HG02938 (cell line): ENCODE data around the gene XPNPEP3.
"Not testable (repeated sequence)": the region's sequence is repeated elsewhere in the genome, so short reads cannot be mapped to it uniquely, and the experiment has no call there.

Experiments used
- ATAC-seq: cut with Tn5 transposase; IDR thresholded peaks from one replicate; pipeline ENCODE4 v1.9.1; 2021; ENCODE audit warnings: mild to moderate bottlenecking, moderate library complexity; ENCODE audit not compliant: unreplicated experiment

The XPNPEP3 gene

DNA sequence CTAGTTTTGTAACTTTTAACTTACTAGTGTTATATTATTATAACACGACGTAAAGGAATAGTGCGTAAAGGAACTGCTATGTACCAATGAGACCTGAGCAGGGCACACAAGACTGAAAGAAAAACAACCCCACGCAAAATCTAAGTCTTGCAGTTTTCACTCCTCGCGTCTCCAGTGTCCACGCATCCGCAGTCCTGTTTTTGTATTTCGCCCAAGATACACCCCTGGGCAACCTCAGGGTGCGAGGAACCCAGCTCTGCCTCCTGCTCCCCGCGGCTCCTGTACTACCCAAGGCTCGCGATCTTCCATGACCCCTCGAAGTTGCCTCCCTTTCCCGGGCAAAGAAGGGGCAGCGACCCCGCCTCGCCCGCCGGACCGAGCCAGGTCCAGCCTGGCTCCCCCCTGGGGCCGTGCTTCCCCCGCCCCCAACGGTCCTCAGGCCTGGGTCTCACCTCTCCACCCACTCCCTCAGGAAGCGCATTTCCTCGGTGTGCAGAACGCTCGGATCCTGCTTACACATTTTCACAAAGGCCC lies 902 bp upstream of the XPNPEP3 start:
- ATAC-seq = peak; percentile 8

DNA sequence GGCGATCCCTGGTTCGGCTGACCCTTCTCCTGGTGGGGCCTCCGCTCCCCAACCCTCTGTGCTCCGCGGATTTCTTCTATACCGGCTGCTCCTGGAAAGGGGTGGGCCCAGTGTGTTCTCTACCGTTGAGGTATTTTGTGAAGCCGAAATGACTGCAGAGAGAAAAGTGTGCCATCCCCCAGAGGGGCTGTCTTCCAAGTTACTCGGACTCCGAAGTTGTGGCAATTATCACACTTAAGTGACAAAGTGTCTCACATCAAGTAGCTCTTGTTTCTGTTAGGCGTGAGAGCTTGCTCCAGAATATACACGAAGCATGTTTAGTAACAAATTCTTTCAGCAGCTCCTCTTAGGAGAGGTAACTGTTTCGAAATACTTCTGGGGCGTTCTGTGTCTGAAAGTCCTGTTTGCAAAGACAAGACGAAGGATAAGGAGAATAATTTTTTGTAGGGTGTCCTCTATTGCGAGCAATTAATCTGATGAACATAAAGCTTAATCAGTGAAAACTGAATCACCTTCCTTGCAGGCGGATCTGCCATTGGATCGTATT lies 434 bp downstream of the XPNPEP3 start:
- ATAC-seq = no peak

DNA sequence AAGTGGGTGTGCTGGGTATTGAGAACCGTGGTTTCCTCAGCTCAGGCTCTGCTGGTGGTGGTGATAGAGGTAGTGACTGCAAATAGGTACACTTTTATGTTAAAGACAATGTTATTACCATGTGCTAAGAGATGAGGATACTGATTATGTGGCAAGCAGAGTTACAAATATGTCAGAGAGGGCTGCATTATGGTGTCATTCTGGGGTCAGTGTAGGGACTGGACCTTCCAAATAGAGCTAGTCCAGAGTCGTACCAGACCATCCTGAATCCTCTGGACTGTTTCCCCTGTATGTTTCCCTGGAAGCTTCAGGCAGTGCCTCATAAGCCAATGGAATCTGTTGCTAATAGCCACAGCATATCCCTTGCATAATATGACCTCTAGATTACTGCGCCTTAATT lies 5.1 kb downstream of the XPNPEP3 start, which contains the start of gene DNAJB7:
DNAJB7 (minus strand) TSS at position 101 of the 400 bp plus-strand sequence. CDS start 119 bp downstream, outside the sequence.
- ATAC-seq = no peak

DNA sequence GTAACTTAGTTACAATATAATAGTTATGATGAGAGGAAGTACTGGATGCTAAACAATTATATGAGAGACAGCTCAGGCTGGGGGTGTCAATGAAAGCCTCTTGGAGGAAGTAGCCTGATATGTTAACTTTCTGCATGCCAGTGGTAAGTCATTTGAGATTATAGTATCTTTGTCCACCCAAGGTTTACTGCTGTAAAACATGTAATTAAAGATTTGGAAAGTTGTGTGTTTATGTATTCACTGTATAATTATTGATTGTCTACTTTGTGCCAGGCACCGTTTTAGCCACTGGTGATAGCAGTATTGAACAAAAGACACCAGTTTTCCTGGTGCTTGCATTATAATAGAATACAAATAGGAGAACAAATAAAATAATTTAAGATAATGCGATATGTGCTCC lies 5.6 kb downstream of the XPNPEP3 start:
- ATAC-seq = no peak

DNA sequence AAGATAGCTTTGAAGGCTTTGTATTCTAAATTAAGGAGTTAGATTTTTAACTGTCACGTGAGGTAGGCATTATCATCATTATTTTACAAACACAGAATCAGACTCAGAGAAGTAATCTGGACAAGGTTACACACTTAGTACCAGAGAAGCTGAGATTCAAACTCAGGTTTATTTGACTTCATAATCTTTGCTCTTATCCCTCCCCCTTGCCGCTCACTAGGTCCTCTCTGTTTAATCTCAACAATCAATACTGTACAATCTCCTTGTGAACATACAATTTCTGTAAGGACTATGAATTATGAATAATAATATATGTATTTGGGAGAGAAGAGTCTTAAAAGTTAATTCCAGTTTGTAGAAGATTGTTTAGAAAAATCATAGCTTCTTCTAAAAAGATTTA lies 10.2 kb downstream of the XPNPEP3 start:
- ATAC-seq = no peak

DNA sequence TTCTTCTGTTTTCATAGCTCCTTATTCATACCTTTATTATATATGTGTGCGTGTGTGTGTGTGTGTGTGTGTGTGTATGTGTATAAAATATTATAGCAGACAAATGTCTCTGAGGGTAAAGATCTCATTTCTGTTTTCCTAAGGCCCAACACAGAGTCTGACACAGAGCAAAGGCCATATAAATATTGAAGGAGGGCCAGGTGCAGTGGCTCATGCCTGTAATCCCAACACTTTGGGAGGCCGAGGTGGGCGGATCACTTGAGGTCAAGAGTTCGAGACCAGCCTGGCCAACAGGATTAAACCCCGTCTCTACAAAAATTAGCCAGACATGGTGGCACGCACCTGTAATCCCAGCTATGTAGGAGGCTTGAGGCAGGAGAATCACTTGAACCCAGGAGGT lies 11.4 kb downstream of the XPNPEP3 start:
- not testable (repeated sequence) for ATAC-seq

DNA sequence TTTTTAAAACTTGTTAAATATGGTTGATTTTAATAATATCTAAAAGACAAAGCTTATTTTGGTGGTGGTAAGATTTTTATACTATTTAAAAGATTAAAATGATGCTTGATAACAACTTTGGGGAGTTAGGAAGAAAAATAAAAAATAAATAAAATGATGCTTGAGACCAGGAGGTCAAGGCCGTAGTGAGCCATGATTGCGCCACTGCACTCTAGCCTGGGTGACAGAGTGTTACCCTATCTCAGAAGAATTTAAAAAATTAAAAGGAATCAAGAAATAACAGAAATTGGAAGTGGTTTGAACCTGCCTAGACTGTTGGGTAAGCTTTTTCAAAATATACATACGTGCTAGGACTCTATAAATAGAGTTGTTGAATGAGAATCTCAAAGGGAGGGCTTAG lies 17.1 kb downstream of the XPNPEP3 start:
- ATAC-seq = no peak

DNA sequence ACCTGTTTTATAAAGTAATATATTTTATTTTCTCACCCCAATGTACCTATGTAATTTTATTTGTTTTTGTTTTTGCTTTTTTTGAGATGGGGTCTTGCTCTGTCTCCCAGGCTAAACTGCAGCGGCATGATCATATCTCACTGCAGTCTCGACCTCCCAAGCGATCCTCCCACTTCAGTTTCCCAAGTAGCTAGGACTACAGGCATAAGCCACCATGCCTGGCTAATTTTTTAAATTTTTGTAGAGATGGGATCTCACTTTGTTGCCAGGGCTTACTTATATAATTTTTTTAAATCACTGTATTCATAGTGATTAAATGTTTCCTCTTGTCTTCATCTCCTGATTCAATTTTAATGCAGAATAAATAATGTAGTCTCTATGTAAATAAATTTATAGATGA lies 18.2 kb downstream of the XPNPEP3 start:
- no peak for ATAC-seq

DNA sequence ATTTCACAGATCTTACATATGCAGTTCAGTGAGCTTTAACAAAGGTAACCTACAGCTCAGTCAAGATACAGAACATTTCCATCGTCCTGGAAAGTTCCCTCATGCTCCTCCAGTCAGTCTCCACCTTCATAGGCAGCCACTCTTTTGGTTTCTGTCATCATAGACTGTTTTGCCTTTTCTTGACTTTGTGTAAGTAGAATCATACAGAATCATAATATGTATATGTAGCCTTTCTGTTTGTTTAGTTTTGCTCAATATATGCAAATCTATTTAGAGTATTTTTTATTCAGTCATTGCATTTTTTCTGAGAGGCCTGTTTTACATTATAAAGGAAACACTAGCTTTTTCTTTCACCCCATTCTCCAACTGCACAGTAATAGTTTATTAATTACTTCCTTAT lies 20.0 kb downstream of the XPNPEP3 start:
- ATAC-seq = no peak

DNA sequence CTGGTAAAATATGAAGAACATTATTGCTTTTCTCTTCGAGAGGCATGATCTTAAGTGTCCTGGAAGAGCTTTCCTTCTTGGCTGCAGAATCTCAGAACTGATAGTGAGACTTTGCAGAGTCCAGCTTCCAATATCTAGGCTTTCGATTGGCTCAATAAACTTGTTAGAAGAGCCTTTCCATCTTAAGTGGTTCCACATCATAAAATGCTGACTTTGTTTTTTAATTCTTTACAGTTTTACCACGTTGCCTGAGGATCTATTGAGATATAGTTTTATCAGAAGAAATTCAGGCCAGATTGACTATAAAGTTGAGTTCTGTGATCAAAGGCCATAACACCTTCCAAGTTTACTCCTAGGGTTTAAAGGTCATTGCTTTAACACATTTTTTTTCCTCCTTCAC lies 20.5 kb downstream of the XPNPEP3 start:
- ATAC-seq = no peak

DNA sequence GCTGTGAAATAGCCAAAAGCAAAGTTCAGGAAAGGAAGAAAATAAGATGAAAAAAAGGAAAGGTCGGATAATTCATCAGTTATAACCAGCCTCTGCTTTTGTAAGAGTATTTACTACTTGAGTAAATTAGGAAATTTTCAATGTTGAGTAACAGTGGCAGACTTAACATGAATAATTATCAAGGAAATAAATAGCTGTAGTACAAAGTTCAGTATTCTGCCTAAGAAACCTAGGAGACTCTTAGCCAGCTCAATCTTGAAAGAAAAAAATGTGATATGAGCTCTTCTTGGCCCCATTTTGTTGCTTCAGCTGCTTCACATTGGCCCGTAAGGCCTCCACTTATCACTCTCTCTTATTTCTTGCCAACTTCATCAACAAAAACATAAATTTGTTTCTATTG lies 22.0 kb downstream of the XPNPEP3 start:
- ATAC-seq = no peak

DNA sequence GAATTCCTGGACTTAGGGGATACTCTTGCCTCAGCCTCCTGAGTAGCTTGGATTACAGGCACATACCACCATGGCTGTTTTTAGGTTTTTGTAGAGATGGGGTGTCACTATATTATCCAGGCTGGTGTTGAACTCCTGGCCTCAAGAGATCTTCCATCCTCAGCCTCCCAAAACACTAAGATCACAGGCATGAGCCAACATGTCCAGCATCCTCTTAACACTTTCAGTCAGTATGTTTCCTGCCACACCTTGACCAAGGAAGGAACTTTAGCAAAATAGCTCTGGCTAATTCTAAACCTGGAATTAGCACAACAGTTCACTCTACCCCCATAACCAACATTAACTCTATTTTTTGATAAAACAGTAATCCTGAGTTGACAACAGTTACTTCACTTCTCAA lies 32.2 kb downstream of the XPNPEP3 start:
- no peak for ATAC-seq

DNA sequence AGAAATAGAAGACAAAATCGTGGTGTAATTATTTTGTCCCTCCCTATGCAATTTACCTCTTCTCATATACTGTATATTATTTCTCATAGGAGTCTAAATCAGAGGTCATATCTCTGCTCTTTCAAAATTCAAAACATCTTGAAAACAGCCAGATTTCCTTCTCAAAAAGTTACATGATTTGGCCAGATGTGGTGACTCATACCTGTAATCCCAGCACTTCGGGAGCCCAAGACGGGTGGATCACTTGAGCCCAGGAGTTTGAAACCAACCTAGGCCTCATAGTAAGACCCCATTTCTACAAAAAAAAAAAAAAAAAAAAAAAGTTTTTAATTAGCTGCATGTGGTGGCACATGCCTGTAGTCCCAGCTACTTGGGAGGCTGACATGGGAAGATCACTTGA lies 33.9 kb downstream of the XPNPEP3 start:
- no peak for ATAC-seq

DNA sequence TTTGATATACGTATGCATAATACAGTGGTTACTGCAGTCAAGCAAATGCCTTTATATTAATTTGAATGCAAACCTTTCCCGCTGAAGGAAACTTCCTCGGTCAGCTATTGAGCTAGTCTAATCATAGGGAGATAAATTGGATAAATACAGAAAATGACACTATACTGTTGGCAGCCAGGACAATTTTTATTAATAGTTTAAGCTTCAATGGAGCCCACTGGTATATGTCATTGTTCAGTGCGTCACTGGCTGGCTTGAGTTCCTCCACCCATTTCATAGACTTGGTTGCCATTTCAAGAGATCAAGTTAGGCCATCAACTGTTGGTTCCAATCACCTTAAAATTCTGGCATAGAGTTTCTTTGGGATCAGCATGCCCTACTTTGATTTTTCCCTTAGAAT lies 37.5 kb downstream of the XPNPEP3 start:
- no peak for ATAC-seq

DNA sequence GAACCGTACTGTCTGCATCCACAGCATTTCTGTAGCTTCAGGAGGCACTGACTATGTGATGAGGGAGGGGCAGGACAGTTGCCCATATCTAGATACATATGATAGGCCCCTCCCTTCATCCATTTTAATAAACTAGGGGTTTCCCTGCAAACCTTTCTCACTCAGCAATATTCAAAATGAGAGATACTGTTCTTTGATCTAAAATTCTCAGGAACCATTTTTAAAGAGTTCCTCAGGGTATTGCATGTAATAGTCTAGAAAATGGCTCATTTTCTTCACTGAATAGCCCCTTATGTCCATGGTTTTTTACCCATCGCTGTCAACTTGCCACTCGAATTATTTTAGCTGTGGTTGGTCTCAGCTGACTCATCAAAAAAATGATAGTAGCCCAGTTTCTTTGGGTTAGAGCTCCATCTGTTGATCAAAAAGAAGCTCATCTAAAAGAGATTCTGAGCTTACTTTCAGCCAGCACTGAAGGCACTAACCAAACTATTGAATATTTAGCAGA lies 42.0 kb downstream of the XPNPEP3 start:
- ATAC-seq = no peak

DNA sequence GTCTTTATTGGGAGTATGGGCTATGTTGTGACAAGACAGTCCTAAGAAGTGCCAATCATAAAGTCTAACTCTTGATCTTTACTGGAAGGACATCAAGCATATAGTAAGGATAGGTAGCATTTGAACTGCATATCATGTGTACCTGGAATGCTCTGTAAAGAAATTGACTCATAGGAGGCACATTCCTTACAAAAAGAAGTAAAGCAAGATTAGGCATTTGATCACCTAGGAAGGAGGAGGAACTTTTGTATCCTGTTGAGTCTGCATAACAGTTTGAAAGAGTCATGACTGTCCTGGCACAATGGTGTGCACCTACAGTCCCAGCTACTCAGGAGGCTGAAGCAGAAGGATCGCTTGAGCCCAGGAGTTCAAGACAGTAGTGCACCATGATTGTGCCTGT lies 47.2 kb downstream of the XPNPEP3 start:
- ATAC-seq = no peak

DNA sequence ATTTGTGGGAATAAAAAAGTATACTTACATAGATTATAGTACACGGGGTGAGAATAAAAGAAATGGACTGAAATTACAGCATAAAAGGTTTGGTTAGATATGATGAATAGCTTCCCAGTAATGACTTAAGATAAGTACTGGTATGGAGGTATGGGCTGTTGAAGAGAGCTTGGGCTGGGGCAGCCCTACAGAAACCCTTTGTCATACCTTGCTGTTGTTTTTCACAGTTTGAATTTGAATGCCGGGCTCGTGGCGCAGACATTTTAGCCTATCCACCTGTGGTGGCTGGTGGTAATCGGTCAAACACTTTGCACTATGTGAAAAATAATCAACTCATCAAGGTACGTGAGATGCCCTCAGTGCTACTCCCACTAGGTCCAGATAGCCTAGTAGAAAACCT lies 51.9 kb downstream of the XPNPEP3 start:
- no peak for ATAC-seq

DNA sequence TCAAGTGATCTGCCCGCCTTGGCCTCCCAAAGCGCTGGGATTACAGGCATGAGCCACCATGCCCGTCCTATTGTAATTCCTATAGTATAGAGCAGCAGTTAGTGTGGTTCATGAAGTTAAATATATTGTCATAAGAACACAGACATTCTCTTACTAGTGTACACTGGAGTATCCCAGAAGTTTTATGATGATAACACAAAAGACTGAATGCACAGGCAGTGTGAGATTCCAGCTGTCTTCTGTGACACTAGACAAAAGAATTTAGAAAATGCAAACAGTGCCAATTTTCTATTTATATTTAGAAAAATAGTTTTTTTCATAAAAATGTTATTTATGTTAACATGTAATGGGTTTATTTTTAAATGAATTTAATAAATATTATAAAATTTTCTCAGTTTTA lies 54.8 kb downstream of the XPNPEP3 start:
- ATAC-seq = no peak

DNA sequence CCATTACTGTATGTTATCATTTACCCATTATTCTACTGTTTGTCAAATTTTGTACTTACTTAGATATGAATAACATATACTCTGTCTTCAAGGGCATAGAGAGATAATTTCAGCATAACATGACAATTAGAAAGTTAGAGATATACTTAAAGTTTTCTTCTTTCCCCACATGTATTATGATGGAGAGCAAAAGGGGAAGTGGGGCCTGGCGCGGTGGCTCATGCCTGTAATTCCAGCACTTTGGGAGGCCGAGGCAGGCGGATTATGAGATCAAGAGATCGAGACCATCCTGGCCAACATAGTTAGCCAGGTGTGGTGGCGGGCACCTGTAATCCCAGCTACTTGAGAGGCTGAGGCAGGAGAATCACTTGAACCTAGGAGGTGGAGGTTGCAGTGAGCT lies 56.0 kb downstream of the XPNPEP3 start:
- ATAC-seq = not testable (repeated sequence)

DNA sequence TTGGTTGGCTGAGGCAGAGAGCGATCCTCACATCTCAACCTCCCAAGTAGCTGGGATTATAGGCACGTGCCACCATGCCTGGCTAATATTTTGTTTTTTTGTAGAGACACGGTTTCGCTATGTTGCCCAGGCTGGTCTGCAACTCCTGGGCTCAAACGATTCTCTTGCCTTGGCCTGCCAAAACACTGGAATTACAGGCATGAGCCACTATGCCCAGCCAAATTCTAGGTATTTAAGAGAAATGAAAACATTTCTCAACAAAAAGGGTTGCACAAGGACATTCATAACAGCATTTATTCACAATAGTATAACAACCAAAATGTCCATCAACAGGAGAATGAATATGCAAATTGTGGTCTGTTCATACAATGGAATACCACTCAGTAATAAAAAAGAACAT lies 62.5 kb downstream of the XPNPEP3 start:
- ATAC-seq = no peak

DNA sequence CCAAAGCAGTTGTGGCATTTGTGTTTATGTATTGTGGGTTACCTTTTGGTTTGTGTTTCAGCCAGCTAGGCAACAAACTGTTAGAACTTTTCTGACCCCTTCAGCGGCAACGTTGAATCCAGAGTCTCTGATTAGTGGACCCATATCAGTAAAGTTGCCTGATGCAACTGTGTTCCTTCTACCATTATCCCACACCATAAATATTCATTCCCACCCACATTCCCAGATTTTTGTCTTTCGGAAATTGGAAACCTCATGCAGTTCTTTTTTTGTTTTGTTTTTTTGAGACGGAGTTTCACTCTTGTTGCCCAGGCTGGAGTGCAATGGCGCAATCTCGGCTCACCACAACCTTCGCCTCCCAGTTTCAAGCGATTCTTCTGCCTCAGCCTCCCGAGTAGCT lies 63.6 kb downstream of the XPNPEP3 start:
- no peak for ATAC-seq

DNA sequence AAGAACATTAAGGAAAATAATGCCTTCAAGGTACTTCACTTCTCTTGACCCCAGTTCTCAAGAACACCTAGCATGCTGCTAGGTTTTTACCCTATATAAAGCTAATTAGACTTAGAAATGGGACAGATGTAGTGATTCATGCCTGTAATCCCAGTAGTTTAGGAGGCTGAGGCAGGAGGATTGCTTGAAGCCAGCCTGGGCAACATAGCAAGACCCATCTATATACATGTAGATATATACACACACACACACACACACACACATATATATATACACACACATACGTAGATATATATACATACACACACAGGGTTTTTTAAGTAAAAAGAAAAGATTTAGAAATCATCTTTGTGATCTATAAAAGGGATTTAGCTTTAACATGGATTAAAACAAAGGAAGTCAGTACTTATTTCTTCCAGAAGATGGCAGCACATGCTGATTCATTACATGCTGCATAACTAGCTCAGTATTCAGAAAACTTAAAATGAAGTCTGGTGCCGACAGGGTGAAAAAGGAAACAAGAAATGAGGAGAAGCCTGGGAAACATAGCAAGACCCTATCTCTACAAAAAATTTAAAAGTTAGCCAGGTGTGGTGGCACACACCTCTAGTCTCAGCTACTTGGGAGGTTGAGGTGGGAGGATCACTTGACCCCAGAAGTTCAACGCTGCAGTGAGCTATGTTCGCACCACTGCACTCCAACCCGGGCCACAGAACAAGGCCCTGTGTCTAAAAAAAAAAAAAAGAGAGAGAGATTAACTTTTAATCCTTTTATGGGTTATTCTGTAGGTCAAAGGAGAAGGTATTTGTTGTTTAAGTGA lies 65.7 kb downstream of the XPNPEP3 start:
- ATAC-seq = no peak
